ENCODE results near the gene PYGO2.

PYGO2 gene

DNA sequence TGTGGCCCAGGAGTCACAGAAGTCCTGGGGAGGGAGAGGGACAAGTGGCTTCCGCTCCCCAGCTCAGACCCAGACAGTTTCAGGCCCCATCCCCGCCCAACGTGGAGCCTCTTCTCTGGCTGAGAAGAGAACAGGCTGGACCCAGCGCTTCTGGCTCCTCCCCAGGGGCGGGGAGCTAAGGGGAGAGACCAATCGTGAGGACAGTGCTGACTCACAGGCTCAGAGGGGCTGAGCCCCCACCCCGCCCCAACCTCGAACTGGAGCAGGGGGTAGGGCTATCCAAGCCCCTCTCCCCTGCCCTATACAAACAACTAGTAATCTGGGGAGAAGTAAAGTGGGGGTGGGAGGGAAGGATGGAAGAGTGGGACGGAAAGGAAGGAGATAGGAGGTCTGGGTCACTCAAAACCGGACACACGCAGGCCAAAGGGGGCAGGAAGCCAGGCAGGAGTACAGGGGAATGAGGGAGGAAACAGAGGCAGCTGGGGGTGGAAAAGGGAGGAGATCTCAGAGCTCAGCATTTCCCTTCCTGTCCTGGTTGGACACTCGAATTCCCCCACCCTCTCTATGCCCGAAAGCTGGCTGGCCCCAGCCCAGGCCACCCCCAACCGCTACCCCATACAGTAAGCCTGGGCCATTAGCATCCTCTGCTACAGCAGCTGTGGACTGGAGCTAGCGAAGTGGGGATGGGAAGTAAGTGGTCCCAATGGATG lies 9.2 kb upstream of the PYGO2 start, which contains the start of gene SHC1:
Gene SHC1, minus strand, starts transcription at position 117 of the 710 bp plus-strand sequence. CDS start 221 bp downstream, outside the sequence.
- peak; percentile 73 for ATAC-seq

GRCh38 chr1:154969860-154970452 lies 8.4 kb upstream of the PYGO2 start:
- ATAC-seq: no peak
- TF ChIP-seq, protein P1, sequence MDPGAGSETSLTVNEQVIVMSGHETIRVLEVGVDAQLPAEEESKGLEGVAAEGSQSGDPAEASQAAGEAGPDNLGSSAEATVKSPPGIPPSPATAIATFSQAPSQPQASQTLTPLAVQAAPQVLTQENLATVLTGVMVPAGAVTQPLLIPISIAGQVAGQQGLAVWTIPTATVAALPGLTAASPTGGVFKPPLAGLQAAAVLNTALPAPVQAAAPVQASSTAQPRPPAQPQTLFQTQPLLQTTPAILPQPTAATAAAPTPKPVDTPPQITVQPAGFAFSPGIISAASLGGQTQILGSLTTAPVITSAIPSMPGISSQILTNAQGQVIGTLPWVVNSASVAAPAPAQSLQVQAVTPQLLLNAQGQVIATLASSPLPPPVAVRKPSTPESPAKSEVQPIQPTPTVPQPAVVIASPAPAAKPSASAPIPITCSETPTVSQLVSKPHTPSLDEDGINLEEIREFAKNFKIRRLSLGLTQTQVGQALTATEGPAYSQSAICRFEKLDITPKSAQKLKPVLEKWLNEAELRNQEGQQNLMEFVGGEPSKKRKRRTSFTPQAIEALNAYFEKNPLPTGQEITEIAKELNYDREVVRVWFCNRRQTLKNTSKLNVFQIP (CRISPR knock-in tag; IDR thresholded peaks at IDR 0.05; ENCODE audit: borderline replicate concordance, low read depth): no peak
- no peak for TF ChIP-seq BACH2 (CRISPR knock-in tag; IDR thresholded peaks at IDR 0.05; ENCODE audit: borderline replicate concordance)
- TF ChIP-seq CSDC2 (CRISPR knock-in tag; IDR thresholded peaks at IDR 0.05): no peak

More for the DNA sequence above, 9.2 kb upstream of the PYGO2 start, which contains the start of gene SHC1:
- TF ChIP-seq, protein P2, sequence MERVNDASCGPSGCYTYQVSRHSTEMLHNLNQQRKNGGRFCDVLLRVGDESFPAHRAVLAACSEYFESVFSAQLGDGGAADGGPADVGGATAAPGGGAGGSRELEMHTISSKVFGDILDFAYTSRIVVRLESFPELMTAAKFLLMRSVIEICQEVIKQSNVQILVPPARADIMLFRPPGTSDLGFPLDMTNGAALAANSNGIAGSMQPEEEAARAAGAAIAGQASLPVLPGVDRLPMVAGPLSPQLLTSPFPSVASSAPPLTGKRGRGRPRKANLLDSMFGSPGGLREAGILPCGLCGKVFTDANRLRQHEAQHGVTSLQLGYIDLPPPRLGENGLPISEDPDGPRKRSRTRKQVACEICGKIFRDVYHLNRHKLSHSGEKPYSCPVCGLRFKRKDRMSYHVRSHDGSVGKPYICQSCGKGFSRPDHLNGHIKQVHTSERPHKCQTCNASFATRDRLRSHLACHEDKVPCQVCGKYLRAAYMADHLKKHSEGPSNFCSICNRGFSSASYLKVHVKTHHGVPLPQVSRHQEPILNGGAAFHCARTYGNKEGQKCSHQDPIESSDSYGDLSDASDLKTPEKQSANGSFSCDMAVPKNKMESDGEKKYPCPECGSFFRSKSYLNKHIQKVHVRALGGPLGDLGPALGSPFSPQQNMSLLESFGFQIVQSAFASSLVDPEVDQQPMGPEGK (CRISPR knock-in tag; IDR thresholded peaks at IDR 0.05; ENCODE audit: borderline replicate concordance): peak; percentile 80
- TF ChIP-seq, protein P3, sequence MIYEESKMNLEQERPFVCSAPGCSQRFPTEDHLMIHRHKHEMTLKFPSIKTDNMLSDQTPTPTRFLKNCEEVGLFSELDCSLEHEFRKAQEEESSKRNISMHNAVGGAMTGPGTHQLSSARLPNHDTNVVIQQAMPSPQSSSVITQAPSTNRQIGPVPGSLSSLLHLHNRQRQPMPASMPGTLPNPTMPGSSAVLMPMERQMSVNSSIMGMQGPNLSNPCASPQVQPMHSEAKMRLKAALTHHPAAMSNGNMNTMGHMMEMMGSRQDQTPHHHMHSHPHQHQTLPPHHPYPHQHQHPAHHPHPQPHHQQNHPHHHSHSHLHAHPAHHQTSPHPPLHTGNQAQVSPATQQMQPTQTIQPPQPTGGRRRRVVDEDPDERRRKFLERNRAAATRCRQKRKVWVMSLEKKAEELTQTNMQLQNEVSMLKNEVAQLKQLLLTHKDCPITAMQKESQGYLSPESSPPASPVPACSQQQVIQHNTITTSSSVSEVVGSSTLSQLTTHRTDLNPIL (CRISPR knock-in tag; IDR thresholded peaks at IDR 0.05; ENCODE audit: low read depth): no peak

DNA sequence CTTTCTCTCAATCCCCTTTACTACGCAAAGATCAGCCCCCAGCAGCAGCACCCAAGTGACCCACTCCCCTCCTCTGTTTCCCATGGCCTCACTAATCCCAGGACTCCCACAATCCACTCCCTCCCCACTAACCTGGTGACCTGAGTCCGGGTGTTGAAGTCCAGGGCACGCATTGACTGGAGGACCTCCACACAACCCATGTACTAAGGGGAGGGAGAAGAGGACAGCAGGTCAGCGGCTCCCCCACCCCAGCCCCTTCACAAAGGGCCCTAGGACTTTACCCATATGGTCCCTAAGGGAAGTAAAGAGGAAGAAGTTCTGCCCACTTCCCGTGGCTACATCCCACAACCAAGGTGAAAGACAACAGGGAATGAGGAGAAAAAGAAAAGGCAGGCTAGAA lies 7.7 kb upstream of the PYGO2 start:
- no peak for ATAC-seq
- TF ChIP-seq SNAI2 (CRISPR knock-in tag; IDR thresholded peaks at IDR 0.05): no peak
- no peak for TF ChIP-seq BACH2 (CRISPR knock-in tag; IDR thresholded peaks at IDR 0.05; ENCODE audit: borderline replicate concordance)
- no peak for TF ChIP-seq RARB (CRISPR knock-in tag; IDR thresholded peaks at IDR 0.05)
- TF ChIP-seq ZNF8 (CRISPR knock-in tag; IDR thresholded peaks at IDR 0.05): no peak

- TF ChIP-seq ZC3H10 (CRISPR knock-in tag; IDR thresholded peaks at IDR 0.05) (no peak), RARB (CRISPR knock-in tag; IDR thresholded peaks at IDR 0.05) (no peak)
- TF ChIP-seq, protein P3 (CRISPR knock-in tag; IDR thresholded peaks at IDR 0.05; ENCODE audit: low read depth): no peak
- ATAC-seq: no peak
Observed at GRCh38 chr1:154968731-154969130, 7.1 kb upstream of the PYGO2 start.

DNA sequence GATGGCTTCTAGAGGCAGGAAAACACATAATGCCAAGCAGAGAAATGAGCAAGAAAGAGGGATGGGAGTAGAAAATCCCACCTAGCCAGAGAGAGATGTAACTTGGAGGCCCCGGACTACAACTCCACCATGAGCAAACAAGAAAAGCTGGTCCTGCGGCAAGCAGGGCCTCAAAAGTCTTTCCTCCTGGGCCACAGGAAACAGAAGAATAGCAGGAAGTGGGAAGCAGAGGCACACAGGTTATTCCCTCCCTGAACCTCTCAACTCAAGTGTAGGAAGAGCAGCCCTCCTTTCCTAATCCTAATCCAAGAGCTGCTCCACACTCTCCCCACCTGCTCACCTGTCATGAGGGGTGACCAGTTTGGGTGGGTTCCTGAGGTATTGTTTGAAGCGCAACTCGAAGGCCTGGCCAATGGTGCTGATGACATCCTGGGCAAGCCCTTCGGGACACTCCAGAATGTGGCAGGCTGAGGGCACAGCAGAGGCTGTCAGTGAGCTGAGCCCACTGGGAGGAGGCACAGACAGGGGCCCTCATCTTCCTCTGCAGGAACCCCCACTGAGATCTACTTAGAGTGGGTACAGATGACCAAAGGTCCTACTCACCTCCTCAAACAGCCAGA lies 5.9 kb upstream of the PYGO2 start:
- no peak for ATAC-seq
- TF ChIP-seq, protein P2 (CRISPR knock-in tag; IDR thresholded peaks at IDR 0.05; ENCODE audit: borderline replicate concordance): no peak
- TF ChIP-seq TSHZ2 (CRISPR knock-in tag; IDR thresholded peaks at IDR 0.05): no peak
- TF ChIP-seq ISL1 (CRISPR knock-in tag; IDR thresholded peaks at IDR 0.05): no peak
- no peak for TF ChIP-seq ESRRG (CRISPR knock-in tag; IDR thresholded peaks at IDR 0.05)
- TF ChIP-seq ZNF8 (CRISPR knock-in tag; IDR thresholded peaks at IDR 0.05): no peak
- TF ChIP-seq TCF4 (CRISPR knock-in tag; IDR thresholded peaks at IDR 0.05; ENCODE audit: borderline replicate concordance): no peak
- TF ChIP-seq, protein P1 (CRISPR knock-in tag; IDR thresholded peaks at IDR 0.05; ENCODE audit: borderline replicate concordance, low read depth): no peak
- no peak for TF ChIP-seq ZNF565 (CRISPR knock-in tag; conservative IDR thresholded peaks at IDR 0.05; ENCODE audit: low read depth)
- TF ChIP-seq PPARA (CRISPR knock-in tag; IDR thresholded peaks at IDR 0.05; ENCODE audit: borderline replicate concordance): no peak
- no peak for TF ChIP-seq OSR1 (CRISPR knock-in tag; IDR thresholded peaks at IDR 0.05)
- no peak for TF ChIP-seq TOX (CRISPR knock-in tag; IDR thresholded peaks at IDR 0.05; ENCODE audit: borderline replicate concordance)
- TF ChIP-seq CSDC2 (CRISPR knock-in tag; IDR thresholded peaks at IDR 0.05): no peak
- TF ChIP-seq ZC3H10 (CRISPR knock-in tag; IDR thresholded peaks at IDR 0.05): no peak
- TF ChIP-seq ZNF70 (CRISPR knock-in tag; IDR thresholded peaks at IDR 0.05): no peak
- TF ChIP-seq ZFP30 (CRISPR knock-in tag; IDR thresholded peaks at IDR 0.05): no peak

Data from SK-N-SH treated with all-trans-retinoic acid at 6 μM for 48 hours (cell line).